Measurements from ENCODE around the gene RPSA. TPM values are rescaled to one million over a fixed set of nuclear protein-coding genes. Genes with fewer than 3 reads are reported as not detected.

The RPSA gene
- total and polyA plus RNA-seq, 2 donors from 2014 or later, result 806 to 1,249 TPM

GRCh38 chr3:39434574-39434973 lies 28.1 kb downstream of the RPSA start:
- Histone ChIP-seq H3K27me3 (ENCODE audit: control insufficient read depth, insufficient read depth, low read length) (no peaks in the 10 kb centered on the region), H3K9ac (ENCODE audit: low read length in 3 of 3) (no peak overlapping the region), H3K9me3 (ENCODE audit: control insufficient read depth in 2 of 3, insufficient read depth in 1 of 3, low read length in 3 of 3) (no peaks in the 10 kb centered on the region), H3K27ac (ENCODE audit: low read depth in 2 of 2, low read length in 2 of 2) (no peak overlapping the region), H3K4me3 (ENCODE audit: low read length in 3 of 3) (no peak overlapping the region), H3K36me3 (ENCODE audit: control insufficient read depth in 2 of 3, insufficient read depth in 3 of 3, low read length in 3 of 3) (no peaks in the 10 kb centered on the region), H3K4me1 (ENCODE audit: control insufficient read depth in 2 of 3, insufficient read depth in 2 of 3, low read depth in 1 of 3, low read length in 3 of 3) (peaks cover 0 to 4% (median 3%) of the 10 kb centered on the region in 3 donors)
- no peak for TF ChIP-seq CTCF (IDR thresholded peaks at IDR 0.05; ENCODE audit: borderline replicate concordance, extremely low read depth, insufficient read depth)
- intact Hi-C loops (cut with DNase I), result no loop called here
- FAIRE-seq, result no peak
- no peak for DNase-seq

GRCh38 chr3:39435006-39435748 lies 28.7 kb downstream of the RPSA start:
- no peak for DNase-seq
- no peaks in the 10 kb centered on the region for H3K36me3 ChIP-seq (ENCODE audit: control insufficient read depth in 2 of 3, insufficient read depth in 3 of 3, low read length in 3 of 3)
- no peak for TF ChIP-seq CTCF (IDR thresholded peaks at IDR 0.05; ENCODE audit: borderline replicate concordance, extremely low read depth, insufficient read depth)

GRCh38 chr3:39438880-39439279 lies 32.4 kb downstream of the RPSA start:
- Histone ChIP-seq H3K36me3 (ENCODE audit: control insufficient read depth in 2 of 3, insufficient read depth in 3 of 3, low read length in 3 of 3) (no peaks in the 10 kb centered on the region), H3K27ac (ENCODE audit: low read depth in 2 of 2, low read length in 2 of 2) (no peak overlapping the region), H3K4me3 (ENCODE audit: low read length in 3 of 3) (no peak overlapping the region), H3K27me3 (ENCODE audit: control insufficient read depth, insufficient read depth, low read length) (no peaks in the 10 kb centered on the region), H3K9ac (ENCODE audit: low read length in 3 of 3) (no peak overlapping the region), H3K9me3 (ENCODE audit: control insufficient read depth in 2 of 3, insufficient read depth in 1 of 3, low read length in 3 of 3) (no peaks in the 10 kb centered on the region), H3K4me1 (ENCODE audit: control insufficient read depth in 2 of 3, insufficient read depth in 2 of 3, low read depth in 1 of 3, low read length in 3 of 3) (no peaks in the 10 kb centered on the region)
- DNase-seq, result no peak
- no peak for TF ChIP-seq CTCF (IDR thresholded peaks at IDR 0.05; ENCODE audit: borderline replicate concordance, extremely low read depth, insufficient read depth)
- intact Hi-C loops (cut with DNase I), result no loop called here
- no peak for FAIRE-seq

More at GRCh38 chr3:39435006-39435748, 28.7 kb downstream of the RPSA start:
- Histone ChIP-seq H3K9me3 (ENCODE audit: control insufficient read depth in 2 of 3, insufficient read depth in 1 of 3, low read length in 3 of 3) (no peaks in the 10 kb centered on the region), H3K27me3 (ENCODE audit: control insufficient read depth, insufficient read depth, low read length) (no peaks in the 10 kb centered on the region), H3K4me1 (ENCODE audit: control insufficient read depth in 2 of 3, insufficient read depth in 2 of 3, low read depth in 1 of 3, low read length in 3 of 3) (peaks cover 0 to 4% (median 3%) of the 10 kb centered on the region in 3 donors), H3K4me3 (ENCODE audit: low read length in 3 of 3) (no peak overlapping the region), H3K9ac (ENCODE audit: low read length in 3 of 3) (no peak overlapping the region), H3K27ac (ENCODE audit: low read depth in 2 of 2, low read length in 2 of 2) (no peak overlapping the region)
- intact Hi-C loops (cut with DNase I), result no loop called here
- no peak for FAIRE-seq

Measured in kidney (tissue), 14 donors.